Caco-2 (cell line): ENCODE data around the gene PPM1F. TPM values are rescaled to one million over a fixed set of nuclear protein-coding genes. Genes with fewer than 3 reads are reported as not detected.

Experiments
- BruUV-seq: library from RNA; stranded (reverse); fragments of 400-500 nt; replicated peaks from 2 replicates; lab custom pipeline; 2021; lab: Mats Ljungman, UMichigan
- CTCF ChIA-PET: fragments of 300-600 bp; sonication (Branson Sonifier 250); formaldehyde crosslinking; loops from one replicate; lab custom pipeline; 2022; ENCODE audit warnings: antibody characterized with exemption; lab: Charles Lee
- POLR2A ChIA-PET: fragments of 300-600 bp; sonication (Branson Sonifier 250); formaldehyde crosslinking; loops from one replicate; lab custom pipeline; 2022; ENCODE audit warnings: antibody characterized with exemption; lab: Charles Lee
- DNase-seq, 2 experiments: peaks; one replicate each; pipeline versions ENCODE4 v3.0.0 to v3.0.0-alpha.2; 2020 to 2022
- H3K27me3 ChIP-seq: replicated peaks from 2 replicates; pipeline ENCODE4 v1.6.0; 2011; ENCODE audit warnings: low read length; ENCODE audit not compliant: control insufficient read depth, insufficient read depth
- H3K36me3 ChIP-seq: 2 replicates; pipeline ENCODE4 v1.5.1; 2011; ENCODE audit warnings: low read length; ENCODE audit not compliant: control insufficient read depth, insufficient read depth
- H3K4me1 ChIP-seq: fragments of 250-450 bp; sonication (Bioruptor Pico); 2 replicates; pipeline ENCODE4 v1.5.1; 2020; ENCODE audit warnings: mild to moderate bottlenecking
- H3K4me3 ChIP-seq: 2 replicates; pipeline ENCODE4 v1.5.1; 2011; ENCODE audit warnings: low read depth, mild to moderate bottlenecking, control low read depth, low read length
- H3K9me3 ChIP-seq: fragments of 250-450 bp; sonication (Bioruptor Pico); 2 replicates; pipeline ENCODE4 v1.5.1; 2020; ENCODE audit warnings: mild to moderate bottlenecking, moderate library complexity
- H3K27ac Mint-ChIP-seq: one replicate; pipeline ENCODE4 v1.8.0; 2022; ENCODE audit warnings: mixed read lengths; ENCODE audit not compliant: unreplicated experiment
- H3K27me3 Mint-ChIP-seq: one replicate; pipeline ENCODE4 v1.8.0; 2022; ENCODE audit warnings: mixed read lengths; ENCODE audit not compliant: insufficient read depth, unreplicated experiment
- H3K36me3 Mint-ChIP-seq: one replicate; pipeline ENCODE4 v1.8.0; 2022; ENCODE audit warnings: mild to moderate bottlenecking, mixed read lengths; ENCODE audit not compliant: insufficient read depth, unreplicated experiment
- H3K4me1 Mint-ChIP-seq: one replicate; pipeline ENCODE4 v1.8.0; 2022; ENCODE audit warnings: low read depth, mixed read lengths; ENCODE audit not compliant: unreplicated experiment
- H3K4me3 Mint-ChIP-seq: one replicate; pipeline ENCODE4 v1.8.0; 2022; ENCODE audit warnings: mild to moderate bottlenecking, moderate library complexity, mixed read lengths; ENCODE audit not compliant: unreplicated experiment
- H3K9me3 Mint-ChIP-seq: one replicate; pipeline ENCODE4 v1.8.0; 2022; ENCODE audit warnings: mixed read lengths; ENCODE audit not compliant: unreplicated experiment
- intact Hi-C: fragments of 100-400 bp; cut with micrococcal nuclease; formaldehyde crosslinking; loops from one replicate; pipeline ENCODE4 v1.10.0; 2022; ENCODE audit not compliant: unreplicated experiment
- total RNA-seq: library from RNA; stranded (reverse); gene quantifications from 2 replicates; pipeline ENCODE4 v1.2.3, GENCODE V29; 2022
- TF ChIP-seq, protein P1 (sequence below), 2 experiments: fragments of 200-600 bp in 1 of 2; IDR thresholded peaks; 1 replicate in 1 of 2; 2 replicates in 1 of 2; pipeline versions ENCODE4 v1.5.1 to v1.8.0; 2011 to 2022; ENCODE audit warnings: antibody characterized with exemption in 1 of 2, control low read depth in 1 of 2, inconsistent platforms in 1 of 2, low read depth in 1 of 2, low read length in 1 of 2, mild to moderate bottlenecking in 1 of 2, moderate library complexity in 1 of 2; ENCODE audit not compliant: insufficient read depth in 1 of 2, severe bottlenecking in 1 of 2, unreplicated experiment in 1 of 2

The PPM1F gene
- total RNA-seq, 1 experiment from 2014 or later, result 25.8 TPM

DNA sequence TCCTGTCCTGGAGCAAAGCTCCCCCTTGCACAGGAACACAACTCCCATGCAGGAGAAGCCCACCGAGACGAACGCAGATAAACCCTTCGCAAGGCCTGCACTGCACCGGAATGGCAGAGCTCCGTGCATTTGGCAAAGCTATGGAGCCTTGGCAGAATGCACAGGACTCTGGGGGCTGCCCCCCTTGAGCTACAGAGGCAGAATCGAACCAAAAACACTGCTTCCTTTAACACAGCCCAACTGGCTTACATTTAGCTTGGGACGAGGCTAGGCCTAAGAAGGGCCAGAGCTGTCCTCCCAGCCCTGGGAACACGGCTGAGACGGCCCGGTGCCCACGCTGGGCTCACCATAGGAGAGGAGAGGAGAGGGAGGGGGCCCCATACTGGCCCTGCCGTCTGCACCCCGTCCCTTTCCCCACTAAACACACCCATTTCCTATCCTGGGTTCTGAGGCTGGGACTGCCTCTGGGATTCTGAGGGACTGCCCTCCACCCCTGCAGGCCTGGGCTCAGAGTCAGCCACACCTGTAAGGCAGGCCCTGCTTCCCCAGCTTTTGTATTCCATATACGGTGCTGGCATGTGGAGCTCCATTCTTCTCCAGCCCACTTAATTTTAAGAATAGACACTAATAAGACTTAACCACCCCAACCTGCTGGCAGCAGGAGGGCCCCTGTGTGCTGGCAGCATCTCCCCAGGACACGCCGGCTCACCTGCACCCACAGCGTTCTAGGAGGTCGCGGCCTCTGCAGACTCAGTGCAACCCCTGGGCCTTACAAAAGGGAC, 32.9 kb downstream of the PPM1F start:
- no peak for DNase-seq
- H3K27ac Mint-ChIP-seq, result no peak overlapping the region
- TF ChIP-seq, protein P1, sequence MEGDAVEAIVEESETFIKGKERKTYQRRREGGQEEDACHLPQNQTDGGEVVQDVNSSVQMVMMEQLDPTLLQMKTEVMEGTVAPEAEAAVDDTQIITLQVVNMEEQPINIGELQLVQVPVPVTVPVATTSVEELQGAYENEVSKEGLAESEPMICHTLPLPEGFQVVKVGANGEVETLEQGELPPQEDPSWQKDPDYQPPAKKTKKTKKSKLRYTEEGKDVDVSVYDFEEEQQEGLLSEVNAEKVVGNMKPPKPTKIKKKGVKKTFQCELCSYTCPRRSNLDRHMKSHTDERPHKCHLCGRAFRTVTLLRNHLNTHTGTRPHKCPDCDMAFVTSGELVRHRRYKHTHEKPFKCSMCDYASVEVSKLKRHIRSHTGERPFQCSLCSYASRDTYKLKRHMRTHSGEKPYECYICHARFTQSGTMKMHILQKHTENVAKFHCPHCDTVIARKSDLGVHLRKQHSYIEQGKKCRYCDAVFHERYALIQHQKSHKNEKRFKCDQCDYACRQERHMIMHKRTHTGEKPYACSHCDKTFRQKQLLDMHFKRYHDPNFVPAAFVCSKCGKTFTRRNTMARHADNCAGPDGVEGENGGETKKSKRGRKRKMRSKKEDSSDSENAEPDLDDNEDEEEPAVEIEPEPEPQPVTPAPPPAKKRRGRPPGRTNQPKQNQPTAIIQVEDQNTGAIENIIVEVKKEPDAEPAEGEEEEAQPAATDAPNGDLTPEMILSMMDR (IDR thresholded peaks at IDR 0.05; ENCODE audit: insufficient read depth in 1 of 2, low read depth in 1 of 2, low read length in 1 of 2, severe bottlenecking in 1 of 2, unreplicated experiment in 1 of 2), result no peak
- H3K4me1 Mint-ChIP-seq, result no peaks in the 10 kb centered on the region
- Histone ChIP-seq H3K4me3 (no peak overlapping the region), H3K4me1 (no peaks in the 10 kb centered on the region), H3K36me3 (no peaks in the 10 kb centered on the region), H3K27me3 (no peaks in the 10 kb centered on the region), H3K9me3 (no peaks in the 10 kb centered on the region)
- H3K36me3 Mint-ChIP-seq, result no peaks in the 10 kb centered on the region
- H3K4me3 Mint-ChIP-seq, result no peak overlapping the region
- no peaks in the 10 kb centered on the region for H3K9me3 Mint-ChIP-seq
- POLR2A ChIA-PET, result no interaction called here
- CTCF ChIA-PET, result no interaction called here
- intact Hi-C loops, result no loop called here
- H3K27me3 Mint-ChIP-seq, result no peaks in the 10 kb centered on the region
- no TSS peak for BruUV-seq

DNA sequence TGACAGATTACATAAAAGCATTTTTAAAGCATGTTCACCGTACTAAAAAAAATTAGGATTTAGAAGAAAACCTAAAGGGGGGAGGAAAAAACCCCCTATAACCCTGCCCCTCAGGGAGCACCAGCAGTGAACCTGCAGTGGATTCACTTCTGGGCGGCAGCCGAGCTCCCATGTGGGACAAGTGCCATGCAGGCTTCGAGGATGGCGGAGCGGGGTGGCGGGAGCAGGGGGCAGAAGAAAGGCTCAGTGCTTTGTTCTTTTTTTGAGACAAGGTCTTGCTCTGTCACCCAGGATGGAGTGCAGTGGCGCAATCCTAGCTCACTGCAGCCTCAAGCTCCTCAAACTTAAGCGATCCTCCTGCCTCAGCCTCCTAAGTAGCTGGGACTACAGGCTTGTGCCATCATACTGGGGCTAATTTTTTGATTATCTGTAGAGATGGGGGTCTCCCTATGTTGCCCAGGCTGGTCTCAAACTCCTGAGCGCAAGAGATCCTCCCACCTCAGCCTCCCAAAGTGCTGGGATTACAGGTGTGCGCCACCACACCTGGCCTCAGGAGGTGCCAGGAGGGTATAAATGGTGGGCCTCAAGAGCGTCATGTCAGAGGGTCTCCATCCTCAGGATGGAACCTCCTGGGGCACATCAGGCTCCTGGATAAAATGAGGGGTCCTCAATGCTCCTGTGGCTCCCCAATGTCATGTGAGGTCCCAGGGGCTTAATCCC, 34.0 kb downstream of the PPM1F start:
- BruUV-seq, result no TSS peak
- no peaks in the 10 kb centered on the region for H3K27me3 ChIP-seq
- no peaks in the 10 kb centered on the region for H3K9me3 Mint-ChIP-seq
- ChIA-PET POLR2A (no interaction called here), CTCF (no interaction called here)
- no peak overlapping the region for H3K27ac Mint-ChIP-seq
- H3K36me3 Mint-ChIP-seq, result no peaks in the 10 kb centered on the region
- H3K4me1 ChIP-seq, result no peaks in the 10 kb centered on the region
- no peak overlapping the region for H3K4me3 Mint-ChIP-seq
- intact Hi-C loops, result no loop called here
- no peaks in the 10 kb centered on the region for H3K4me1 Mint-ChIP-seq
- H3K36me3 ChIP-seq, result no peaks in the 10 kb centered on the region
- H3K4me3 ChIP-seq, result no peak overlapping the region
- DNase-seq, result no peak
- no peaks in the 10 kb centered on the region for H3K9me3 ChIP-seq
- H3K27me3 Mint-ChIP-seq, result no peaks in the 10 kb centered on the region
- TF ChIP-seq, protein P1 (IDR thresholded peaks at IDR 0.05; ENCODE audit: insufficient read depth in 1 of 2, low read depth in 1 of 2, low read length in 1 of 2, severe bottlenecking in 1 of 2, unreplicated experiment in 1 of 2), result no peak

DNA sequence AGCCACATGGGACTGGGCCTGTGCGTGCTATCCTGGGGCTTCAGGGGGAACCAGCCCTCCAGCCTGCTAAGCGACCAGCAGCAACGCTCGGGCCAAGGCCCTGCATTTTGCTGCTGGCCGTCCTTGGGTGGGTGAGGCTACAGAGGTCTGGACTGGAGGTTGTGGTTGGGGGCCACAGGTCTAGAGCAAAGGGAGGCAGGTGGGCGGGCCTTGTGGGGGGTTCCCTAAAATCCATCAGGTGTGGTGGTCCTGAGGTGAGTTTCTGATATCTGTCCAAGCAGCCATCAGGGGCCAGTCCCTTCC, 34.7 kb downstream of the PPM1F start:
- no peaks in the 10 kb centered on the region for H3K27me3 Mint-ChIP-seq
- no peak overlapping the region for H3K27ac Mint-ChIP-seq
- POLR2A ChIA-PET, result no interaction called here
- BruUV-seq, result no TSS peak
- TF ChIP-seq, protein P1 (IDR thresholded peaks at IDR 0.05; ENCODE audit: insufficient read depth in 1 of 2, low read depth in 1 of 2, low read length in 1 of 2, severe bottlenecking in 1 of 2, unreplicated experiment in 1 of 2), result no peak
- no peaks in the 10 kb centered on the region for H3K9me3 Mint-ChIP-seq
- intact Hi-C loops, result no loop called here
- Histone ChIP-seq H3K27me3 (no peaks in the 10 kb centered on the region), H3K9me3 (no peaks in the 10 kb centered on the region), H3K36me3 (no peaks in the 10 kb centered on the region), H3K4me1 (no peaks in the 10 kb centered on the region), H3K4me3 (no peak overlapping the region)
- CTCF ChIA-PET, result no interaction called here
- no peak for DNase-seq
- H3K4me3 Mint-ChIP-seq, result no peak overlapping the region
- no peaks in the 10 kb centered on the region for H3K4me1 Mint-ChIP-seq
- H3K36me3 Mint-ChIP-seq, result no peaks in the 10 kb centered on the region
